SKM-1 treated with dmso at 0.1 percent for 144 hours (cell line): ENCODE measurements around the gene PKDCC.
A peak's percentile ranks its signal among the peaks of the same experiment; 100 is the strongest.

ENCODE experiments used
- DNase-seq: peaks from one replicate; lab custom pipeline; 2025; ENCODE audit not compliant: unreplicated experiment; lab: John Stamatoyannopoulos, UW

Gene PKDCC

GRCh38 chr2:42104621-42105020 is 56.8 kb downstream of the PKDCC start:
- DNase-seq = no peak

- peak; percentile 96 for DNase-seq
These were observed 57.8 kb downstream of the PKDCC start for GRCh38 chr2:42105330-42106256.

- no peak for DNase-seq
These were observed 58.5 kb downstream of the PKDCC start for GRCh38 chr2:42106257-42106816.

- DNase-seq = no peak
These were observed 59.6 kb downstream of the PKDCC start for GRCh38 chr2:42107249-42108042.
